Stimulated activated CD4-positive, alpha-beta T cell treated with anti-CD3 and anti-CD28 coated beads, Interleukin-4, amount 100 ng/mL, for 1 hour (primary cell): ENCODE results near the gene YWHAG.
"Not testable (repeated sequence)": the region's sequence is repeated elsewhere in the genome, so short reads cannot be mapped to it uniquely, and the experiment has no call there.

Experiments
- DNase-seq: peaks from one replicate; pipeline ENCODE4 v3.0.0-alpha.2; 2020

The YWHAG gene

DNA sequence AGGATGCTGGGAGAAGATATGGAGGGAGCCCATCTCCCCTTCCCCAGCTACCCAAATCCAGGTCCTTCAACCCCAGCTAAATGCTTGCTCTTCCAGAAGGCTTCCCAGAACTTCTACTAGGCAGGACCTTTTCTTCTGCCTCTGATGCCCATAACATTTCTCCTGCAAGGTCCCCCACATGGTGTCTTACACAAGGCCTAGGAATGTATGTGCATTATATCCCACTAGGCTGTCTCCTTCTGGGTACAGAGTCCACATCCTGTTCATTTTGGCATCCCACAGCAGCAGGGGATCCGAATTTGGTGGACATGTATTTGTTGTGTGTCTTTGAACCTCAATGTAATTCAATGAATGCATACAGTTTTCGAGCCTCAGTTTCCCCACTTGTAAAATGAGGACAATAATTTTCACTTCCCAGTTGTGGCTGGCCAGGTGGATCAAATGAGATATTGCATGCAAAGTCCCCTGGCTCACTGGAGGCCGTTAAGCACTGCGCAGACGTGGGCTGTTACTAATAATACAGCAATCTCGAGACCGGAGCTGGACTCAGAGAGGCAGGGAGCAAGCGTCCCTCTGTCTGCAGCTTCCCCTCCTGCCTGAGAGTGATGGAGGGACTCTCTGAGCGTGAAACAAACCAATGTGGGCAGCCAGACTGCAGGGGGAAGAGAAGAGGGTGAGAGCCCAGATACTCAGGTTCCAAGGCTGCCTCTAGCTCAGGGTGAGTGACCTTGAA is 18.6 kb upstream of the YWHAG start:
- DNase-seq, result no peak

GRCh38 chr7:76375251-76375650 is 16.5 kb upstream of the YWHAG start:
- no peak for DNase-seq

GRCh38 chr7:76372984-76373833 is 14.4 kb upstream of the YWHAG start:
- DNase-seq, result no peak

- no peak for DNase-seq
Observed at GRCh38 chr7:76371396-76371795, 12.6 kb upstream of the YWHAG start.

- DNase-seq, result no peak
Observed at GRCh38 chr7:76369018-76369417, 10.2 kb upstream of the YWHAG start.

DNA sequence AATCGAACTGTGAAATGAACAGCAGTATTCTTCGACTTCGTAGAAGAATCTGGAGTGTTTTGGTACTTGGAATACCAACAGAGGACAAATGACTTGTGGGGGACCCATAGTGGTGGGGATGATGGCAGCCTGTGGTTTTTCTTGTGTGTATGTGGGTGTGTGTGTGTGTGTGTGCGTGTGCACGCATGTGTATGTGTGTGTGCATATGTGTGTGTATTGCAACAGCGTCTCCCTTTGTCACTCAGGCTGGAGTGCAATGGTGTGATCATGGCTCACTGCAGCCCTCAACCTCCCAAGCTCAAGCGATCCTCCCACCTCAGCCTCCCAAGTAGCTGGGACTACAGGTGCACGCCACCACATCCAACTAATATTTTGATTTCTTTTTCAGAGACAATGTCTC is 9.4 kb upstream of the YWHAG start:
- no peak for DNase-seq

- no peak for DNase-seq
Observed at GRCh38 chr7:76364198-76364584, 5.4 kb upstream of the YWHAG start.

DNA sequence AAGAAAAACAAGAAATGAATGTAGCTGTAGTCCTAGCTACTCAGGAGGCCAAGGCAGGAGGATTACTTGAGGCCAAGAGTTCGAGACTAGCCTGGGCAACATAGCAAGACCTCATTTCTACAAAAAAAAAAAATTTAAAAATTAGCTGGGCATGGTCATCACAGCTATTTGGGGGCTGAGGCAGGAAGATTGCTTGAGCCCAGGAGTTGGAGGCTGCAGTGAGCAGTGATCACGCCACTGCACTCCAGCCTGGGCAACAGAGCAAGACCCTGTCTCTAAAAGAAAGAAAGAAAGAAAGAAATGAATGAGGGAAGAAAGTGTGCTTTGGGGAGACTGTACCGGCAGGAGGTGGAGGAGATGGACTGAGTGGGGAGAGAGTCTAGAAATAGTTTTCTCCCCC is 5.0 kb upstream of the YWHAG start:
- not testable (repeated sequence) for DNase-seq

- DNase-seq, result no peak
Observed at GRCh38 chr7:76359978-76360638, 1.3 kb upstream of the YWHAG start.

- peak; percentile 91 for DNase-seq
Observed at GRCh38 chr7:76359111-76359977, 553 bp upstream of the YWHAG start.

GRCh38 chr7:76358011-76358480 is 745 bp downstream of the YWHAG start:
- DNase-seq, result peak; percentile 64

GRCh38 chr7:76357475-76358010 is 1.2 kb downstream of the YWHAG start:
- DNase-seq, result no peak

DNA sequence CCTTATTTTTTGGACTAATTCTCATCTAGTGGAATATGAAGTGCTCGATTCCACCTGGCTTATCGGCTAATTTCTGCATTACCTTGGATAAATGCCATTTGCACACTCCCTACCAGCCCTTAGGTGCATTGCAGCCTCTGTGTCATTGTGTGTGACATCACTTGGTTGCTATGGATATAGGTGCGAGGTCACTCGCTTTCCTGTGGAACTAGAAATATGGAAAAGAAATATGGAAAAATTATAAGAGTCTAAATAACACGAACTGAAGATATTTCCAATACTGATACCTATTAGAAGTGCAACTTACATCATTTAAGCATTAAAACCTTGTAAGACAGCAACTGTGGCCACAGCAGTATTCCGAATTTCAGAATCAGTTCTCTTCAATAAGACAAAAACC is 2.0 kb downstream of the YWHAG start:
- DNase-seq, result no peak

GRCh38 chr7:76356115-76356514 is 2.7 kb downstream of the YWHAG start:
- DNase-seq, result no peak

DNA sequence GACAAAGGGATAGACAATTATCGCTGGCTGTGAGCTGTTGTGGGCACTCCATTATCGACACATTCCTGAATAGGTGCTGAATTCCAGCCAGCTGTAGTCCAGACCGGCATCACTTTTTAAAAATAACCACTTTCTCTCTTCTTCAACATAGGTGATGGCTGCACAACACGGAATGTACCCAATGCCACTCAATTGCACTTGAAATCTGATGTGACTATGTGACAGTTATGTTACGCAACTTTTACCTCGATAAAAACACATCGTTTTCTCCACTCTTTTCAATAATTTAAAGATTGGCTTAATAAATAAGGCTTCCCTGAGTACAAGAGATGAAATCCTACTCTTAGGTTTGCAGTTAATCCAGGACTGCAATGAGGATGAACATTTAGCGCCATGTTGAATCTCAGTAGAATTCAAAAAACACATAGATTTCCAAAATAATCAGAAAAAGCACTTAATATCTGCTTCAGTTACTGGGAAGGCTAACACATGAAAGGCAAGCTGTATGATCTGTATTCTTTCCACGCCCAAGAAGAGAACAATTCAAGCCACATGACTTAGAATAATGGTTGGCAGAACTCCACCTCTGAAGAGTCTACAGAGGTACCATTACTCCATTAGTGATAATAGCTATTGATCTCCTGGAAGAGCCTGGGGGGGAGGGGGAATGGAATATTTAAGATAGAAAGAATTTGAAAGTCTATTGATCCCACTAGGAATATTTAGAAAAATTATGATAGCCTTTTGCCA is 3.6 kb downstream of the YWHAG start:
- no peak for DNase-seq

- DNase-seq, result no peak
Observed at GRCh38 chr7:76354516-76354915, 4.3 kb downstream of the YWHAG start.

DNA sequence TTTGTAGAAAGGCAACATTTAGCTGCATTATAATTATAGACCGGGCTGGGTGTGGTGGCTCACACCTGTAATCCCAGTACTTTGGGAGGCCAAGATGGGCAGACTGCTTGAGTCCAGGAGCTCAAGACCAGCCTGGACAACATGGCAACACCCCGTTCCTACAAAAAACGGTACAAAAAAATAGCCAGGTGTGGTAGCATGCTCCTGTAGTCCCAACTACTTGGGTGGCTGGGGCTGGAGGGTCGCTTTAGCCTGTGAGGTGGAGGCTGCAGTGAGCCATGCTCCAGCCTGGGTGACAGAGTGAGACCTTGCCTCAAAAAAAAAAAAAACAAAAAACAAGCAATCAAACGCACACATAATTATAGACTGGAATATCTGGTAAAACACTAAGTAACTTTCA is 5.0 kb downstream of the YWHAG start:
- no peak for DNase-seq

DNA sequence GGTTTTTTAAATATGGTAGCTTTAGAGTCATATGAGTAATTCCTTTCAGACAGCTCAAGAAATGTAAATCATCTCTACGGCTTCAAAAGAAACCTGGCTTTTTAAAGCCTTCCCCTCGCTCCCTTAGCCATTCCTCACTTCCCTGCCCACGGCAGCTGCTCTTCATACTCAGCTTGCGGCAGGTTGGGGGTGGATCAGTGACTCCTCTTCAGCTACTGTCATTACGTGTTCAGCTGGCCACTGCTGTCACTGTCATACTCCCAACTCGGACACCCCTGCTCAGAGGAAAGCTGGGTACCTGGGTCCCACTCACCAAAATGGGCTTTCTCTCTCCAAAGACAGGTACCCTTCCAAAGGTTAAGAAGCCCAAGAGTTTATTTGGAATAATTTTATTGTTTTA is 6.6 kb downstream of the YWHAG start:
- no peak for DNase-seq

GRCh38 chr7:76351372-76351771 is 7.4 kb downstream of the YWHAG start:
- no peak for DNase-seq

GRCh38 chr7:76349313-76349885 is 9.4 kb downstream of the YWHAG start:
- no peak for DNase-seq

DNA sequence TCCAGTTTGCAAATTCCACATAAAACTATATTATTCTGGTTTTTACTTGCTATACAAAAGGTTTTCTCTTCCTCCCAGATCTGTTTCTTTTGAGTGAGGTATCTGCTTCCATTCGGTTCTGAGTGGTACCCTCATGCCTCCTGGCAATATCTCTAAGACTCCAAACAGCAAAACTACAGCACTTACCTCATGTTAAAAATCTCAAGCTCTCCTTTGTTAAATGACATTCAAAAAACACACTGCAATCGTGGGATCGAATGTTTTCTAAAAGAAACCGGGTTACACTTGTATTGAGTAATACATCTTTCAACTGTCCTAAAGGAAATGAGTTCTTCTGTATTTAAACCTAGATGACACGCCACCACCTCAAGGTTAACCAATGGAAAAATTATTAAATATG is 11.1 kb downstream of the YWHAG start:
- no peak for DNase-seq
